PFSK-1 (cell line): ENCODE measurements around the gene PAFAH2.

Source experiments
- FOXP2 ChIP-seq: optimal IDR thresholded peaks from 2 replicates; pipeline ENCODE3; 2011; ENCODE audit warnings: borderline replicate concordance, control low read depth, inconsistent platforms; ENCODE audit not compliant: insufficient read depth; ENCODE audit errors: extremely low read length, extremely low read depth
- POLR2AphosphoS5 ChIP-seq: IDR thresholded peaks from 2 replicates; pipeline ENCODE4 v1.6.1; 2012; ENCODE audit warnings: low read depth, mild to moderate bottlenecking, control low read depth, low read length, moderate library complexity
- REST ChIP-seq, 2 experiments: IDR thresholded peaks; 2 replicates each; pipeline versions ENCODE4 v1.6.1 to v1.8.0; 2011 to 2012; ENCODE audit warnings: low read depth in 2 of 2, low read length in 2 of 2, control low read depth in 1 of 2, inconsistent platforms in 1 of 2, mild to moderate bottlenecking in 1 of 2, moderate library complexity in 1 of 2; ENCODE audit not compliant: insufficient read depth in 1 of 2
- SIN3A ChIP-seq: IDR thresholded peaks from 2 replicates; pipeline ENCODE4 v1.6.1; 2012; ENCODE audit warnings: mild to moderate bottlenecking, low read length, moderate library complexity, borderline replicate concordance; ENCODE audit not compliant: insufficient read depth
- TAF1 ChIP-seq: IDR thresholded peaks from 2 replicates; pipeline ENCODE4 v1.6.1; 2012; ENCODE audit warnings: low read length, control low read depth, borderline replicate concordance; ENCODE audit not compliant: insufficient read depth

PAFAH2 gene

GRCh38 chr1:25994402-25995150 is 3.3 kb downstream of the PAFAH2 start:
- TF ChIP-seq POLR2AphosphoS5 = no peak
- TF ChIP-seq SIN3A = no peak
- no peak for TF ChIP-seq REST (IDR thresholded peaks at IDR 0.05; ENCODE audit: insufficient read depth in 1 of 2, low read depth in 2 of 2, low read length in 2 of 2)
- no peak for TF ChIP-seq TAF1
- no peak for TF ChIP-seq FOXP2

- no peak for TF ChIP-seq POLR2AphosphoS5
- TF ChIP-seq FOXP2 = no peak
- no peak for TF ChIP-seq REST (IDR thresholded peaks at IDR 0.05; ENCODE audit: insufficient read depth in 1 of 2, low read depth in 2 of 2, low read length in 2 of 2)
- TF ChIP-seq TAF1 = no peak
- TF ChIP-seq SIN3A = no peak
Observed at GRCh38 chr1:25993197-25993951, 4.5 kb downstream of the PAFAH2 start.

- no peak for TF ChIP-seq FOXP2
- no peak for TF ChIP-seq TAF1
- no peak for TF ChIP-seq SIN3A
- TF ChIP-seq REST (IDR thresholded peaks at IDR 0.05; ENCODE audit: insufficient read depth in 1 of 2, low read depth in 2 of 2, low read length in 2 of 2) = no peak
- TF ChIP-seq POLR2AphosphoS5 = no peak
Observed at GRCh38 chr1:25992689-25993171, 5.1 kb downstream of the PAFAH2 start.

GRCh38 chr1:25991937-25992688 is 5.8 kb downstream of the PAFAH2 start:
- TF ChIP-seq FOXP2 (no peak), TAF1 (no peak), POLR2AphosphoS5 (no peak), SIN3A (no peak), REST (IDR thresholded peaks at IDR 0.05; ENCODE audit: insufficient read depth in 1 of 2, low read depth in 2 of 2, low read length in 2 of 2) (no peak)
